NCI-H2196 treated with DMSO at 0.1 percent for 48 hours (cell line): ENCODE measurements around the gene WSCD2.

Experiments
- DNase-seq: peaks from one replicate; lab custom pipeline; 2025; ENCODE audit not compliant: unreplicated experiment; lab: John Stamatoyannopoulos, UW

The WSCD2 gene

DNA sequence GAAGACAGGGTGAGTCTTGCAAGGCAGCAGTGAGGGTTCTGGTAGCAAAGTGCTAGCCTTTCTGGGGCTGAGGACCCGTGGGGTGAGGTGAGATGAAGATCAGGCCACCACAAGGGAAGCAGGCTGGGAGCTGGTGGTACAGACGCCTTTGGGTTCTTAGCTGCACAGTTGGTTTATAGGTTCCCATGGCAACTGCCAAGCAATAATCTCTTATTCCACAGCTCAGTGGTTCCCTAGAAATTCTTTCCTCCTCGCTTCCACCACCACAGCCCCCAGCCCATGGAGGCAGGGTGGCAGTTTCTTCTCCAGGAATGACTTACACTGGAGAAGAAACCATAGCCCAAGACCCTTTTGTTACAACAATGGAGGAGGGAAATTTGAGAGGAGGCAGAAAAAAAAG, 127.9 kb downstream of the WSCD2 start:
- no peak for DNase-seq

DNA sequence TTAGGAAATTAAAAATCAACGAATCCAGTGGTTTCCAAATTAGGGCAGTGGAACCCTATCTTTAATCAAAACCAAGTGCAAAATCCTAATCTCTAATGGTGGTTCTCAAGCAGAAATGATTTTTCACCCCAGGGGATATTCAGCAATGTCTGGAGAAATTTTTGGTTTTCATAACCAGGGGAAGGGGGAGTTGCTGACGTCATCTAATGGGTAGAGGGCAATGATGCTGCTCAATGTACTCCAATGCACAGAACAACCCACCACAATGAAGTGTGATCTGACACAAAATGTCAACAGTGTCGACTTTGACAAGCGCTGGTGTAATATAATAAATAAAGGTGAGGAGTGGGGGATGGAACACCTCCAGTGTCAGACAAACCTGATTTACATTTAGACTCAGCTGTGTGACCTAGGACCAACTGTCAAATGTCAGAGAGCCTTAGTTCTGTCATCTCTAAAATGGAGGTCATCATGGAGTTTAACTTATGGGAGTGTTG, 128.6 kb downstream of the WSCD2 start:
- no peak for DNase-seq

DNA sequence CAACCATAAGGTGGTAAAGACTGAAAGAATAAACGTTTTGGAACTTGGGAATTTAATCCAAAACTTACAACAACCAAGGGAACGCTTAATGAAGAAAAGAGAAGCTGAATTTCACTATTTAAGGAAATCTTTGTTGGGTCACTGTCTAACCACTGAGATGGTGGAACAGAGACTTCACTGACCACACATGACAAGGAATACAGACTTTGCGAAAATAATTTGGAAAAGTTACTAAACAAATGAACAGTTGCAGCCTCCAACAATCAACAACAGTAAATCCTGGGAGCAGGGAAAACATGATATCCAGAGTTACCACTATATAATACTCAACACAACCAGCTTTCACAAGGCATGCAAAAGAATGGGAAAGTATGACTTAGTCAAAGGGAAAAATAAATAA, 131.0 kb downstream of the WSCD2 start:
- DNase-seq: no peak

DNA sequence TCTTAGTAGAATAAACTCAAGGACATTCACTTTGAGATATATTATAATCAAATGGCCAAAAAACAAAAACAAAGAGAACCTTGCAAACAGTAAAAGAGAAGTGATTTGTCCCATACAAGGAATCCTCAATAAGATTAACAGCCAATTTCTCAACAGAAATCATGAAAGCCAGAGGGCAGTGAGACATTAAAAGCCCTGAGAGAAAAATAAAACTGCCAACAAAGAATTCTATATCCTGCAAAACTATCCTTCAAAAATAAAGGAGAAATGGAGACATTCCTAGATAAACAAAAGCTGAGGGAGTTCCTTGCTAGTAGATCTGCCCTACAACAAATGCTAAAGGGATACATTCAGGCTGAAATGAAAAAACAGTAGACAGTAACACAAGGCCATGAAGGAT, 131.9 kb downstream of the WSCD2 start:
- no peak for DNase-seq

DNA sequence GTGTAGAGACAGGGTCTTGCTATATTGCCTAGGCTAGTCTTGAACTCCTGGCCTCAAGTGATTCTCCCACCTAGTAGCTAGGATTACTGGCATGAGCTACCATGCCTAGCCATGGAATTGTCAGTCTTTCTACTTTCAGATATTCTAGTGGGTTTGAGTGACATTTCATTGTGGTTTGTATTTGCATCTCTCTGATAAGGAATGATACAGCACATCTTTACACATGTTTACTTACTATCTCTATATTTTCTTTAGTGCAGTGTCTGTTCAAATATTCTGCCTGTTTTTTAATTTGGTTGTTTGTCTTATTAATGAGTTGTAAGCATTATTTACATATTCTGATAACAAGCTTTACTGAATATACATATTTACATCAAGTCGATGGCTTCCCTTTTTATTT, 136.4 kb downstream of the WSCD2 start:
- DNase-seq: no peak

DNA sequence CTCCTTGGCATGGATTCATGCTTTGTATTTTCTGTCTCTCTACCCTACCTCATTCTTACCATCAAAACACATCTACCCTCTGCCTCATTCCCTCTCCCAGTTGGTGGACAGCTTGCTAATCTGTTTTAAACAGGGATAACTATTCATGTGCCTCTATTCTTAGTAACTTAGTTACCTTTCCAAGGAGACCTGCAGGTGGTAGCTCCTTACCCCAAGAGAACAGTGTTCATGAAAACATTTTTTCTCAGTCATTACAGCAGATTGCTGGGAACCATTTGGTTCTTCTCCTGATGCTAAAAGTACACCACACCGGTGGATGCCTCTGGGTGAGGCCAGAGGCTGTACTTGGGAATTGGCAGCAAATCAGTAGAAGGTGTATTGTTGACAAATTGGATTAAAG, 137.0 kb downstream of the WSCD2 start:
- DNase-seq: no peak

DNA sequence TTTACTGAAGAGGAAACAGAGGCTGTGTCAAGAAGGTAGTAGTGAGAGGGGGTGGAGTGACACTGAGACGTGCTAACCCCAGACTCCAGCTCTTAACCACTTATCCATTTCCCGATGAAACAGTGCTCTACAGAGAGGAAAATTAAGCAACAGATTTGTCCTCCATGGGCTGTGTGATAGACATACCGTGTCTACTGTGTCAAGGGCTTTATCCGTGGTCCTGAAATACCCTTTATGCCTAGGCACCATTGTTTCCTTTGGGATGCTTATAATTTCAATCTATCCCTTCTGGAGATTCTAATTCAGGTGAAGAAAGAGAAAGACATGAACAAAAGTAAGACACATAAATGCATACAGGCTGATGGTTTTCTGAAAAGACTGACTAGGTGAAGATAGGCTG, 138.4 kb downstream of the WSCD2 start:
- DNase-seq: no peak

DNA sequence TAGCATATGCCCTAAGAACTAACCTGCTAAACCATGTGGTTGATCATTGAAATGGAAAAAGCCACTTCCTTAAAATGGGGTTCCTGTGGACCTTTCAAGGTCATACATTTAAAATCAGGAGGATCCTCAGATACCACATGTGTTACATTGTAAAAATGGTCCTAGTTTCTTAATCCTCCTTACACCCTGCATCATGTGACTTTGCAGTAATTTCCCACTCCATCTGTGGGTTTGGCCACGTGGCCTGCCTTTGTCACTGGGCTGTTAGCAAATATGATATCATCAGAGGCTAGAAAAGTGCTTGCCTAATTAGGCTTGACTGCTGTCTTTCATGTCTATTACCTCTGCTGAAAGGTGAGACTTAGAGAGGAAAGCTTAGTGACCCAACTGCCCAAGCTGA, 139.3 kb downstream of the WSCD2 start:
- no peak for DNase-seq

DNA sequence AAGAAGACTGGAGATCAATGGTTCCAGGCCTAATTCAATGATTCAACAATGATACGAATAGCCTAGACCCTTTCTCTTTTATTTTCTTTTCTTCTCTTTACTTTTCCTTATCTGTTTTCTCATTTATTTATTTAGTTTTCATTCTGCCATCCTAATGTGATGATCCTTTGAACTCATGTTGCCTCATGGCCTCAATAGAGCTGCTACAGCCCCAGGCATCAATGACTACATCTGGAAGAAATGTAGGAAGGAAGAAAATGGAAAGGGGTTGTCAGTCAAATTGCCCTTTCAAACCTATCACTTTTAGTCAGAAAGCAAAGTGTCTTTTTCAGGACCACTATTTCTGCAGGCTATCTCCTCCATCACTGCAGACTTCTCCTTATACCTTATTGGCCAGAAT, 140.1 kb downstream of the WSCD2 start:
- DNase-seq: no peak

DNA sequence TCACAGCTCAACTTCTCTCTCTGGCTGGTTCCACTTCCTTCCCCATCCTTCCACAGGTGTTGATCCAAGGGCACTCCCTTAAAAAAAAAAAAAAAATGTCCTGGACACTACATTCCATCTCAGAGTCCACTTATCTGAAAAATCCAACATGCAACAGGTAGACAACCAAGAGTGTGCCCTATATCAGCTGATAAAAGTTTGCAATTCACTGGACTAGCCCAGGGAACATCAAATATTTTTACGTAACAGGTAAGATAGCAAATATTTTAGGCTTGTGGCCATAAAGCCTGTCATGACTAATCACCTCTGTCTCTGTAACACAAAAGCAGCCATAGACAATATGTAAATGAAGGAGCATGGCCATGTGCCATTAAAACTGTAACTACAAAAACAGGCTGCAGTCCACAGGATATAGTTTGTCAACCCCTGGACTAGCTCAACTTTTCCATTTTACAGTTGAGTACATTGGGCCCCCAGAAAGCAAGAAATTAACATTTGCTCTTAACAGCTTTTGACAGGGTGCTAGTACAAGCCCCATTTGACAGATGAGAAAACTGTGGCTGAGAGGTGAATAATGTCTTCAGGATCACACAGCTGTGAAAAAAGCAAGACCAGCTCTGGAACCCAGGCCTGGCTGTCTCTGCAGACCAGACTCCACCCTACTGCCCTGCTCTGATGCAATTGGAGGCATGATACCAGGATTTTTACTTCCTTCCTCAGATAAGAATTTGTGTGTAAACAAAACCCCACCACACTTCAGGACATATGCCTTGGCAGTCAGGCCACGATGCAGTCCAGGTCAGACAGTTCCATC, 141.2 kb downstream of the WSCD2 start:
- no peak for DNase-seq

DNA sequence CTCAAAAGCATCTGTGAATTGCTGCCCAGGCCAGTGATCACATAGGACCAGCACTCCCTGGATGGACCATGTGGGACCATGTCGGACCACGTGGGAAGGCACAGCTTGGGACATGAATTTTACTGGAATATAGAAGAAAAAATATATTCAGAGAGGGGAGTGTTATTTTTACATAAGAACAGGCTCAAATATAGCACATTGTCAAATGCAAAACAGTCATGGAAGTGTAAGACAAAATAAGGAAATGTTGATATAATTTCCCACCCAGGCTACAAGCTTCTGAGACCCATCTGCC, 141.7 kb downstream of the WSCD2 start:
- no peak for DNase-seq

DNA sequence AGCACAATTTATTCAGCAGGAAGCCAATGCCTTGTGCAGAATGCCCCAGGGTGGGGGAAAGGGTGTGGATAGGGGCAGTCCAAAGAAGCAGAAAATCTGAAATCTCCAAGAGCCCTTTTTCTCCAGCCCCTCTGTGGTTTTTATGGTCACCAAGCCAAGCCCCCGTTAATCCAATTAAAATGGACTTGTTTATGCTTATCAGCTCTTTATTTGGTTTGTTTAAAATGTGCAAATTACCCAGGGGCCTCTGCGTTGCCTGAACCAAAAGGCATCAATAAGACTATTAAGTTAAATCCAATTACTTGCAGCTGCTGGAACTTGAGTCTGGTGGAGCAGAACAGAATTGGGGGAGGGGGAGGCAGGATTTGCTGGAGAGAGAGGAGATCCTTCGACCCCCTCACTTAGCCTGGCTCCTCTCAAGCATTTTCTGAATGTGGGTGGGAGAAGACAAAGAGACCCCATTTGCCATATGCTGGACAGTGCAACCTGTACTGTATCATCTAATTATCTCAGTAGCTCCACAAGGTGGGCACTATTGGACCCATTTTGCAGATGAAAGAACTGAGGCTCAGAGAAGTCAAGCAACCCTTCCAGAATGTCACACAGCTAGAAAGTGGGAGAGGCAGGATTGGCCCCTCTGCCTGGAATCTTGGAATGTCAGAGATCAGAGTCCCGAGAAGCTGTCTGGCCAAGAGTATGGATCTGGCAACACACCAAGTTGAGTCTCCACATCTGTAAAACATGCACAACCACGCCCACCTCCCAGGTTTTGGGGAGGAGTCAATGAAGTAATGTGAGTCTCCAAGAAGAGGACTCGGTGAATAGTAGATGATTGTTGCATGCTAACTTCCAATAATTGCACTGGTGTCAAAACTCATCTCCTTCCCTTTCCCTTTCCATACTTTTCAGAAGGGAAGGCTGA, 143.1 kb downstream of the WSCD2 start:
- DNase-seq: no peak

DNA sequence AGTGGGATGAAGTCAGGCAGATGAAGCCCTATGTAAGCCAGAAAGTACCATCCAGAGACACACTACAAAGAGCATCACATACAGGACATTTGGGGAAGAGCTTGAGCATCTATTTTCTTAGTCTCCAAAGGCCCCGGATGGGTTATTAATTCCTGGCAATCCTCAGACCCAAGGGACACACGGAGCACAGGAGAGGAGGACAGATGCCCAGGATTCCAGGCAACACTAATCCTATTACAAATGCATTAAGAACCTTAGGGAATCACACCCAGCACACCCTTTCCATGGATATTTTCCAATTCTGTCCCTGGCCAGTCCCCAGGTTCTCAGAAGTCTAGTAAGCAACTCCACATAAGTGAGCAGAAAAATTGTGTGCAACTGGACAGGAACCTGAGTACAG, 144.1 kb downstream of the WSCD2 start:
- DNase-seq: no peak

DNA sequence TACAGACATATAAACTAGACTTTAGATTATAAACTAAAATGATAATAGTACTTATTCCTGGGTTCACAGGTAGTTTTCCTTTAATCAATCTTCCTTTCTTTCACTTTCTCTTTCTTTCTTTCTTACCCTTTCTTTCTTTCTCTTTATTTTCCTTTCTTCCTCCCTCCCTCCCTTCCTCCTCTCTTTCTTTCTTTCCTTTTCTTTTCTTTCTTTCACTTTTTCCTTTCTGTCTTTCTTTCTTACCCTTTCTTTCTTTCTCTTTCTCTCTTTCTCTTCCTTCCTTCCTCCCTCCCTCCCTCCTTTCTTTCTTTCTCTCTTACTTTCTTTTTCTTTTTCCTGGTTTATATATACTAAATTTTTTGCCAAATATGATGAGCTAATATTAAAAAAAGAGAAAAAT, 148.5 kb downstream of the WSCD2 start:
- no peak for DNase-seq

DNA sequence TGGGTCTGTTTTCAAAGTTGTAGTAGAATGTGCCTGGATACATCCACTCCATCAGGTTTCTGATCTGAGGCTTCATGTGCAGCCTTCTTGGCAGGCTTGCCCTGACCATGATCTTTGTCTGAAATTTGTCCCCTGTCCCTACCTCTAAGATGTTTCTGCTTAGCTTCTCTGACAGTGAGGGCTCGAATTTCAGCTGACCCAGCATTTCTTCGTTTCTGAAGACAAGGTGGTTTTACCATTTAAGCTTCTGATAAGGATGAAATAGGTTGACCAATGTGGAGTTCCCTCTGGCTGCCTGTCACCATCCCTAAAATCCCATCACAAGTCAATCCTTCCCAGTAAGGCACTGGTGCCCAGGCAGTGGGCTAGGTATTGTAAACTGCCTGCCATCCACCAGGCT, 153.1 kb downstream of the WSCD2 start:
- DNase-seq: no peak

DNA sequence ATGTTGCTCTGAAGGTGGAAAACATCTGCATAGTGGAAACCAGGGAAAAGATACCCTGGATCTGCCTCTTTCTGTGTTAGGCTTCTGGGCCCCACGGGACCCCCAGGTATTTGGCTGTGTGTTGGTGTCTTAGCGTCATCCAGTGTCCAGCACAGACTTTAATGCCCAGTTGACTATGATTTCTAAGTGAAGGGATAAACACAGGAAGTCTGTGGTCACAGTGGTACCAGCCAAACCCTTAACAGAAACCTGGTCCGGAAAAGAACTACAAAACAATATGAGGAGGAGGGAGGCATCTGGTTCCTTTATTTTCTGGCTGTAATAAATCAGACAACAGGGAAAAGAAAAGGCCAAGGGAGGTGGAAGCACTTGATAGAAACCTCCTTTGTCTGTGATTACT, 153.6 kb downstream of the WSCD2 start:
- no peak for DNase-seq

DNA sequence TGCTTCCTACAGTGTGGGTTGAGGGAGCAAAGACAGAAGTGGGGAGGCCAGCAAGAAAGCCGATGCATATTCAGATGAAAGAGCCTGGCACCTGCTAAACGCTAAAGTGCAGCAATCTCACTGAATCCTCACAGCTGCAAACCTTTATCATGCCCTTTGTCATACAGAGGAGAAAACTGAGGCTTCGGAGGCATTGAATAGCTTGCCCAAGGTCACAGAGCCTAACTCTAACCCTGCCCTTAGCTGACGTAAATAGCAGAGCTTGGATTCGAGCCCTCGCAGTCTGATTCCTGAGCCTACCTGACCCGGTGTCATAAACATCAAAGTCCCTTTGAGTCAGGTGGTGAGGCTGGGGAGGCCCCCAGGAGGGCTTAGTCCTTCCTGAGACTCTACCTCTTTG, 155.1 kb downstream of the WSCD2 start:
- no peak for DNase-seq

DNA sequence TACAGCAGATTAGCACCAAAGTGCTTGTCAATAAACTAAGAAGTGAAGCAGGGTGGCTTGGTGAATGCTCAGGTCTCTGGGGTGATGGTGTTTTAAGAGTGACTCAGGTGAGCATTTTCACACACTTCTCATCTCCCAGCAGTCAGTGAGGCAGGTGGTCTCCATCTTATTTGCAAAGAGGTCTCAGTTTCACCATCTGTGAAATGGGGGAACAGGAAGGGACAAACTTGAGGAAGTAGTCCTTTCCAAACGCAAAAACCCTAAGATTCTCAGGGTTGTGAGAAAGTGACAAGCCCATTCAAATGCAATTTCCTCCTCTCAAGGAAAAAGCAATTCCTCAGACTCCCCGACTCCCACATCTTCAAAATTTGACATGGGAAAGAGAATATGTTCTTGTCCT, 155.9 kb downstream of the WSCD2 start:
- DNase-seq: no peak

DNA sequence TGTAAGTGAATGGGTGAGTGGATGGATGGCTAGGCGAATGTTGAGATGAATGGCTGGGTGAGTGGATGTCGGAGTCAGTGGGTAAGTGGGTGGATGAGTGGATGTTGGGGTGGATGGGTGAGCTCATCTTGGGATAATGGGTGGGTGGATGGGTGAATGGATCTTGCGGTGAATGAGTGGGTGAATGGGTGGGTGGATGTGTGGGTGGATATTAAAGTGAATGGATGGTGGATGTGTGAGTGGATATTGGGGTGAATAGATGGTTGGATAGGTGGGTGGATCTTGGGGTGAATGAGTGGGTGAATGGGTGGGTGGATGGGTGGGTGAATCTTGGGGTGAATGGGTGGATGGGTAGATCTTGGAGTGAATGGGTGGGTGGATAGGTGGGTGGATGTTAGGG, 158.1 kb downstream of the WSCD2 start:
- no peak for DNase-seq

DNA sequence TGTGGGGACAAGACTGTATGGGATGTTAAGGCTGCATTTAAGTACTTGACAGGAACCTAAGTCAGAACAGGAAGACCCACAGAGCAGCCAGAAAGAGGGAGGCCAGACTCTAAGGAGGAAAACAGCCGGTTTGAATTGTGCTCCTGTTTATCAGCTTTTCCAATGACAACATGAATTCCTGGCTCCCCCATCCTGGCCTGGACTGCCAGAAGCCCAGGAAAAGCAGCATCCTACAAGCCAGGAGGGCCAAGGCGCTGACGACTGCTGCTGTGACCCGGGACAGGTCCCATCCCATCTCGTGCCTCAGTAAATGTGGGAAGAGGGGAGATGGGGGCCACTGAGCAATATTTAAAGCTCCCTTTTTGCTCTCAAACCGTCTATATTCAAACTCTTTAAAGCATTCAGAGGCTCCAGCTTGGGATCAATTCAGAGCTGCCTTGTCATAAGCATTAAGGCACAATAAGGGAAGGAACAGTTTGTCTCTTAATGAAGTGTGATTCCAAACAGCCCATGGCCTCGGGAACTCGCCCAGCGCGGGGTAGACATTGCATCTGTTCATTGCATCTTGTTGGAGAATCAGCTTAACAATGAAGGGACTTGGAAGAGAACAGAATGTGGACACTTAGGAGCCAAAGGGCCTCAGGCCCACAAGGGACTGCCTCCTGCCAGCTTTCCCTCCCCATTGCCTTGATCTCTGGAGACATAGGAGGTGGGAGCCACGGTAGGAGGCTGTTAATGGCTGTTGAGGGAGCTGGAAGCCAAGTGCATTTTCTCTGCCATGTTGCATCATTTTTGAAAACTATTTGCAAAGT, 160.5 kb downstream of the WSCD2 start:
- no peak for DNase-seq

DNA sequence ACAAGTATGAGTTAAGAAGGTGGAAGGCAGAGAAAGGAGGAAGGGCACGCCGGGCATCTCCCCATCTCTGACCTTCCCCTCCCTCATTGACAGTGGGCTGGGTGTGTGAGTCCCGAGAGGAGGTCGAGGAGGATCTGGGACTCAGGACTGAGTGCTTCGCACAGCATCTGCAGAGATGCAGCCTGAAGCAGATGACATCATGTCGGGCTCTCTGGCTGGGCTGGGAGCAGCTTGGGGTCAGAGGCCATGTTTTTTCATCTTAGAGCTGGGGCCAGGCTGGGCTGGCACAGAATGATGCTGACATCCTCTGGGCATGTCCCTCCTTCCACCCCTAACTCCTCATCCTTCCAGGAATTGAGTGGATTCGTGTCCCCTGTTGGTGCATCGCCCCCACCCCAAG, 166.6 kb downstream of the WSCD2 start:
- DNase-seq: no peak

DNA sequence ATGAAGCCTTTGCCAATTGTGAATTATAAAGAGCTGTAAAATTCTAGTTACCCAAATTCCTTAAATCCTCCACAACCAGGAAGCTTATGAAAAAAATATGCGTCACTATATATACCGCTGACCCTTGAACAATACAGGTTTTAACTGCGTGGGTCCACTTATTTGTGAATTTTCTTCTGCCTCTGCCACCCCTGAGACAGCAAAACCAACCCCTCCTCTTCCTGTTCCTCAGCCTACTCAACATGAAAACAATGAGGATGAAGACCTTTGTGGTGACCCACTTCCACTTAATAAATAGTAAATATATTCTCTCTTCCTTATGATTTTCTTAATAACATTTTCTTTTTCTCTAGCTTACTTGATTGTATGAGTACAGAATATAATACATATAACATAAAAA, 167.9 kb downstream of the WSCD2 start:
- no peak for DNase-seq
